HepG2 (cell line): ENCODE results near the gene JMJD6. TPM values are rescaled to one million over a fixed set of nuclear protein-coding genes. Genes with fewer than 3 reads are reported as not detected.

Experiments used
- ASH2L ChIP-seq: fragments of 300-600, 200-600 bp; sonication (generic); IDR thresholded peaks from 2 replicates; pipeline ENCODE4 v1.7.0; 2017; ENCODE audit warnings: low read depth, mild to moderate bottlenecking, moderate library complexity, mixed read lengths, low read length; ENCODE audit not compliant: insufficient read length
- CBX1 ChIP-seq: IDR thresholded peaks from one replicate; pipeline ENCODE4 v1.6.1; 2016; ENCODE audit warnings: antibody characterized with exemption, low read depth
- CCDC6 ChIP-seq: sonication (generic); formaldehyde crosslinking; IDR thresholded peaks from 2 replicates; pipeline ENCODE4 v1.8.1; 2022; ENCODE audit warnings: mild to moderate bottlenecking, missing genetic modification reagents, moderate library complexity
- HHEX ChIP-seq: IDR thresholded peaks from 2 replicates; pipeline ENCODE4 v1.6.1; 2016; ENCODE audit warnings: control low read depth
- HNF4A ChIP-seq: sonication (generic); formaldehyde crosslinking; IDR thresholded peaks from 2 replicates; pipeline ENCODE4 v1.4.0; 2020; ENCODE audit warnings: missing genetic modification reagents
- HOXA7 ChIP-seq: sonication (generic); formaldehyde crosslinking; IDR thresholded peaks from 2 replicates; pipeline ENCODE4 v1.8.1; 2022; ENCODE audit warnings: mild to moderate bottlenecking, missing genetic modification reagents, moderate library complexity
- KMT2A ChIP-seq: sonication (generic); formaldehyde crosslinking; IDR thresholded peaks from 2 replicates; pipeline ENCODE4 v1.4.0; 2020; ENCODE audit warnings: missing genetic modification reagents
- MED1 ChIP-seq: sonication (generic); formaldehyde crosslinking; IDR thresholded peaks from 2 replicates; pipeline ENCODE4 v1.4.0; 2020; ENCODE audit warnings: missing genetic modification reagents
- NFYC ChIP-seq: IDR thresholded peaks from 2 replicates; pipeline ENCODE4 v1.6.1; 2016; ENCODE audit warnings: missing genetic modification reagents, missing compliant biosample characterization
- PCBP2 ChIP-seq: fragments of 200-400 bp; formaldehyde crosslinking; optimal IDR thresholded peaks from 2 replicates; pipeline ENCODE3; 2018; ENCODE audit warnings: low read length, low read depth; ENCODE audit not compliant: poor library complexity, severe bottlenecking
- PHF8 ChIP-seq: sonication (generic); formaldehyde crosslinking; IDR thresholded peaks from 2 replicates; pipeline ENCODE4 v1.5.0; 2020; ENCODE audit warnings: missing genetic modification reagents
- POLR2A ChIP-seq, 2 experiments: IDR thresholded peaks; 2 replicates each; pipeline ENCODE4 v1.6.1; 2011; ENCODE audit warnings: low read depth in 2 of 2, low read length in 2 of 2, mild to moderate bottlenecking in 1 of 2, moderate library complexity in 1 of 2; ENCODE audit not compliant: insufficient read depth in 1 of 2
- SAP130 ChIP-seq: IDR thresholded peaks from 2 replicates; pipeline ENCODE4 v1.6.1; 2016; ENCODE audit warnings: low read depth
- SKI ChIP-seq: fragments of 450-650 bp; IDR thresholded peaks from one replicate; pipeline ENCODE4 v1.6.1; 2018; ENCODE audit warnings: mild to moderate bottlenecking; ENCODE audit not compliant: partially characterized antibody
- WIZ ChIP-seq: sonication (generic); formaldehyde crosslinking; IDR thresholded peaks from 2 replicates; pipeline ENCODE4 v1.5.1; 2020; ENCODE audit warnings: mild to moderate bottlenecking, missing genetic modification reagents
- ZBTB38 ChIP-seq: sonication (generic); formaldehyde crosslinking; IDR thresholded peaks from 2 replicates; pipeline ENCODE4 v1.5.1; 2020; ENCODE audit warnings: mild to moderate bottlenecking, missing genetic modification reagents
- ZBTB7A ChIP-seq: sonication (generic); formaldehyde crosslinking; IDR thresholded peaks from 2 replicates; pipeline ENCODE4 v1.8.0; 2022; ENCODE audit warnings: mild to moderate bottlenecking, missing genetic modification reagents
- ZNF451 ChIP-seq: sonication (generic); formaldehyde crosslinking; IDR thresholded peaks from 2 replicates; pipeline ENCODE4 v1.5.0; 2020; ENCODE audit warnings: mild to moderate bottlenecking, missing genetic modification reagents
- ZNF850 ChIP-seq: sonication (generic); formaldehyde crosslinking; conservative IDR thresholded peaks from 2 replicates; pipeline ENCODE4 v1.9.0; 2021; ENCODE audit warnings: mild to moderate bottlenecking, missing genetic modification reagents
- polyA plus RNA-seq, 8 experiments: library from polyadenylated mRNA; depleted of rRNA in 3 of 8; stranded (reverse) in 7 of 8; unstranded in 1 of 8; fragments of >200 nt; fragmentation: Illumina TruSeq in 4 of 8; extraction: Trizol in 4 of 8; gene quantifications; 2 replicates each; pipeline versions ENCODE4 v1.2.1 to v1.2.3, GENCODE V29; 2011 to 2016; ENCODE audit warnings: low read depth in 4 of 8, missing spikeins in 1 of 8, mixed read lengths in 1 of 8; ENCODE audit not compliant: insufficient read depth in 1 of 8
- total RNA-seq, 5 experiments: library from RNA; depleted of rRNA; stranded (reverse); fragments of >200 nt; fragmentation: Illumina TruSeq; extraction: Trizol; gene quantifications; 2 replicates each; pipeline ENCODE4 v1.2.3, GENCODE V29; 2016; ENCODE audit warnings: low read depth in 1 of 5
- TF ChIP-seq, protein P1 (sequence below): sonication (generic); formaldehyde crosslinking; IDR thresholded peaks from 2 replicates; pipeline ENCODE4 v1.8.0; 2022; ENCODE audit warnings: missing genetic modification reagents, low read depth, mild to moderate bottlenecking, borderline replicate concordance
- TF ChIP-seq, protein P2 (sequence below): sonication (generic); formaldehyde crosslinking; IDR thresholded peaks from 2 replicates; pipeline ENCODE4 v1.9.0; 2021; ENCODE audit warnings: missing genetic modification reagents, borderline replicate concordance
- TF ChIP-seq, protein P3 (sequence below): sonication (generic); formaldehyde crosslinking; IDR thresholded peaks from 2 replicates; pipeline ENCODE4 v1.8.1; 2023; ENCODE audit warnings: mild to moderate bottlenecking, missing genetic modification reagents
- TF ChIP-seq, protein P4 (sequence below): sonication (generic); formaldehyde crosslinking; IDR thresholded peaks from 2 replicates; pipeline ENCODE4 v1.4.0; 2020; ENCODE audit warnings: missing genetic modification reagents, borderline replicate concordance
- TF ChIP-seq, protein P5 (sequence below): sonication (generic); formaldehyde crosslinking; IDR thresholded peaks from 2 replicates; pipeline ENCODE4 v1.8.1; 2023; ENCODE audit warnings: mild to moderate bottlenecking, missing genetic modification reagents, borderline replicate concordance

Gene JMJD6
- total and polyA plus RNA-seq, 2 of the 13 experiments (the other 11 are each of a cell fraction or from before 2014, with no cell fraction given) = 33.6 to 41.0 TPM

DNA sequence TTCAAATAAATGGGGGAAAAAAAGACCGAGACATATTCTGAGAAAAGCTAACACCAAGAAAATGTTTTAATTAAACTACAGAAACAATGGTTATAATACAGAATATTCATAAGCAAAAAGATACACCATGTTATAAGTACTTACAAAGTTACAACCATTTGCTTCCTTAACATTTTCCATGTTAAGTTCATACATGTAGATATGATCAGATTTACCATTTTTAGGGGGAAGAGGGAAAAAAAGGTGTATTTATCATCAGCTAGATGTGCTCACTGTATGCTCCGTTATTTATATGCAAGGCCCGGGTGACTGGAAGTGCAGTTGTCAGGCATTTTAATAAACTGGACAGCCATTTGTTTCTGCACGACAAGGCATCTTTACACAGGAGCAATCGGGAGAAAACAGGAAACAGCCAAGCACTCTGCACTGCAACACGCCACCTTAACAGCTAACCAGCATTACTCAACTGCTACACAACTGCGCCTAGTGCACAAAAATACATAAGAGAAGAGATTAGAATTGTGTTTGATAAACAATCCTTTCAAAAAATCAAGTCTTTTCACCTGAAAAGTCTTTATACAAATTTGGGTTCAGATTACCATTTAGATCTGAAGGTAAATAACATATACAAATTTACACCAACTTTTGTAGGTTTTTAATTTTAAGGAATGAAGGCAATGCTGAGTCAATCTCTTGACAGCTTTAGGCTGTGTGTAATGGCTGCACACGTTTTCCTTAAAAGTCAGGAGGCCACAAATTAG is 7.9 kb upstream of the JMJD6 start (continued):
- TF ChIP-seq, protein P1, sequence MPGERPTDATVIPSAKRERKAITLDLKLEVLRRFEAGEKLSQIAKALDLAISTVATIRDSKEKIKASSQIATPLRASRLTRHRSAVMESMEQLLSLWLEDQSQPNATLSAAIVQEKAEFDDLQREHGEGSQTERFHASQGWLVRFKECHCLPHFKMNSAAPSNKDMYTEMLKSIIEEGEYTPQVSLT (CRISPR knock-in tag) = no peak
- TF ChIP-seq SKI (no peak), HOXA7 (no peak), SAP130 (peak; percentile 58), PCBP2 (no peak), ZNF850 (CRISPR knock-in tag) (no peak), ZBTB7A (CRISPR knock-in tag) (no peak), HHEX (no peak), ASH2L (no peak), POLR2A (IDR thresholded peaks at IDR 0.05; ENCODE audit: insufficient read depth in 1 of 2, low read depth in 2 of 2, low read length in 2 of 2) (peak in 1 of 2 experiments; percentile 60; a peak in 2 of 4 replicates), NFYC (no peak), WIZ (CRISPR knock-in tag) (no peak), CBX1 (no peak), CCDC6 (CRISPR knock-in tag) (peak; percentile 45; the same call in 1 of the 2 replicates), KMT2A (CRISPR knock-in tag) (peak; percentile 12; the same call in 1 of the 2 replicates), HNF4A (CRISPR knock-in tag) (no peak), ZNF451 (no peak), ZBTB38 (CRISPR knock-in tag) (peak; percentile 63; the same call in 1 of the 2 replicates), PHF8 (CRISPR knock-in tag) (no peak), MED1 (0 out of 2 replicates have a peak, but pooled peaks have one; percentile 17)
- TF ChIP-seq, protein P2, sequence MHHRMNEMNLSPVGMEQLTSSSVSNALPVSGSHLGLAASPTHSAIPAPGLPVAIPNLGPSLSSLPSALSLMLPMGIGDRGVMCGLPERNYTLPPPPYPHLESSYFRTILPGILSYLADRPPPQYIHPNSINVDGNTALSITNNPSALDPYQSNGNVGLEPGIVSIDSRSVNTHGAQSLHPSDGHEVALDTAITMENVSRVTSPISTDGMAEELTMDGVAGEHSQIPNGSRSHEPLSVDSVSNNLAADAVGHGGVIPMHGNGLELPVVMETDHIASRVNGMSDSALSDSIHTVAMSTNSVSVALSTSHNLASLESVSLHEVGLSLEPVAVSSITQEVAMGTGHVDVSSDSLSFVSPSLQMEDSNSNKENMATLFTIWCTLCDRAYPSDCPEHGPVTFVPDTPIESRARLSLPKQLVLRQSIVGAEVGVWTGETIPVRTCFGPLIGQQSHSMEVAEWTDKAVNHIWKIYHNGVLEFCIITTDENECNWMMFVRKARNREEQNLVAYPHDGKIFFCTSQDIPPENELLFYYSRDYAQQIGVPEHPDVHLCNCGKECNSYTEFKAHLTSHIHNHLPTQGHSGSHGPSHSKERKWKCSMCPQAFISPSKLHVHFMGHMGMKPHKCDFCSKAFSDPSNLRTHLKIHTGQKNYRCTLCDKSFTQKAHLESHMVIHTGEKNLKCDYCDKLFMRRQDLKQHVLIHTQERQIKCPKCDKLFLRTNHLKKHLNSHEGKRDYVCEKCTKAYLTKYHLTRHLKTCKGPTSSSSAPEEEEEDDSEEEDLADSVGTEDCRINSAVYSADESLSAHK (CRISPR knock-in tag) = no peak
- TF ChIP-seq, protein P3, sequence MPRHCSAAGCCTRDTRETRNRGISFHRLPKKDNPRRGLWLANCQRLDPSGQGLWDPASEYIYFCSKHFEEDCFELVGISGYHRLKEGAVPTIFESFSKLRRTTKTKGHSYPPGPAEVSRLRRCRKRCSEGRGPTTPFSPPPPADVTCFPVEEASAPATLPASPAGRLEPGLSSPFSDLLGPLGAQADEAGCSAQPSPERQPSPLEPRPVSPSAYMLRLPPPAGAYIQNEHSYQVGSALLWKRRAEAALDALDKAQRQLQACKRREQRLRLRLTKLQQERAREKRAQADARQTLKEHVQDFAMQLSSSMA (CRISPR knock-in tag) = no peak
- TF ChIP-seq, protein P4, sequence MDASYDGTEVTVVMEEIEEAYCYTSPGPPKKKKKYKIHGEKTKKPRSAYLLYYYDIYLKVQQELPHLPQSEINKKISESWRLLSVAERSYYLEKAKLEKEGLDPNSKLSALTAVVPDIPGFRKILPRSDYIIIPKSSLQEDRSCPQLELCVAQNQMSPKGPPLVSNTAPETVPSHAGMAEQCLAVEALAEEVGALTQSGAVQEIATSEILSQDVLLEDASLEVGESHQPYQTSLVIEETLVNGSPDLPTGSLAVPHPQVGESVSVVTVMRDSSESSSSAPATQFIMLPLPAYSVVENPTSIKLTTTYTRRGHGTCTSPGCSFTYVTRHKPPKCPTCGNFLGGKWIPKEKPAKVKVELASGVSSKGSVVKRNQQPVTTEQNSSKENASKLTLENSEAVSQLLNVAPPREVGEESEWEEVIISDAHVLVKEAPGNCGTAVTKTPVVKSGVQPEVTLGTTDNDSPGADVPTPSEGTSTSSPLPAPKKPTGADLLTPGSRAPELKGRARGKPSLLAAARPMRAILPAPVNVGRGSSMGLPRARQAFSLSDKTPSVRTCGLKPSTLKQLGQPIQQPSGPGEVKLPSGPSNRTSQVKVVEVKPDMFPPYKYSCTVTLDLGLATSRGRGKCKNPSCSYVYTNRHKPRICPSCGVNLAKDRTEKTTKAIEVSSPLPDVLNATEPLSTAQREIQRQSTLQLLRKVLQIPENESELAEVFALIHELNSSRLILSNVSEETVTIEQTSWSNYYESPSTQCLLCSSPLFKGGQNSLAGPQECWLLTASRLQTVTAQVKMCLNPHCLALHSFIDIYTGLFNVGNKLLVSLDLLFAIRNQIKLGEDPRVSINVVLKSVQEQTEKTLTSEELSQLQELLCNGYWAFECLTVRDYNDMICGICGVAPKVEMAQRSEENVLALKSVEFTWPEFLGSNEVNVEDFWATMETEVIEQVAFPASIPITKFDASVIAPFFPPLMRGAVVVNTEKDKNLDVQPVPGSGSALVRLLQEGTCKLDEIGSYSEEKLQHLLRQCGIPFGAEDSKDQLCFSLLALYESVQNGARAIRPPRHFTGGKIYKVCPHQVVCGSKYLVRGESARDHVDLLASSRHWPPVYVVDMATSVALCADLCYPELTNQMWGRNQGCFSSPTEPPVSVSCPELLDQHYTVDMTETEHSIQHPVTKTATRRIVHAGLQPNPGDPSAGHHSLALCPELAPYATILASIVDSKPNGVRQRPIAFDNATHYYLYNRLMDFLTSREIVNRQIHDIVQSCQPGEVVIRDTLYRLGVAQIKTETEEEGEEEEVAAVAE = no peak
- TF ChIP-seq, protein P5, sequence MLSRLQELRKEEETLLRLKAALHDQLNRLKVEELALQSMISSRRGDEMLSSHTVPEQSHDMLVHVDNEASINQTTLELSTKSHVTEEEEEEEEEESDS (CRISPR knock-in tag) = no peak
